DOHH2 (cell line): ENCODE results near the gene STATH.

Experiments
- H3F3A ChIP-seq: fragments of 200-600 bp; sonication (generic), shearing (Covaris generic); 2 replicates; pipeline ENCODE4 v1.6.0; 2016; ENCODE audit warnings: antibody characterized with exemption, mild to moderate bottlenecking; ENCODE audit not compliant: control insufficient read depth, insufficient read depth
- H3K27ac ChIP-seq: fragments of 200-600 bp; sonication (generic); 2 replicates; pipeline ENCODE4 v1.5.1; 2014; ENCODE audit warnings: low read depth, mild to moderate bottlenecking, low read length, moderate library complexity
- H3K27me3 ChIP-seq: fragments of 200-600 bp; sonication (generic); 2 replicates; pipeline ENCODE4 v1.6.1; 2014; ENCODE audit warnings: mild to moderate bottlenecking, low read length, mixed read lengths; ENCODE audit not compliant: control insufficient read depth
- H3K36me3 ChIP-seq: fragments of 200-600 bp; sonication (generic); 2 replicates; pipeline ENCODE4 v1.6.1; 2014; ENCODE audit warnings: mild to moderate bottlenecking, low read length, moderate library complexity, mixed read lengths; ENCODE audit not compliant: control insufficient read depth
- H3K4me1 ChIP-seq: fragments of 200-600 bp; sonication (generic); 2 replicates; pipeline ENCODE4 v1.6.1; 2014; ENCODE audit warnings: mild to moderate bottlenecking, low read length, mixed read lengths; ENCODE audit not compliant: control insufficient read depth
- H3K4me2 ChIP-seq: fragments of 200-600 bp; sonication (generic); 2 replicates; pipeline ENCODE4 v1.6.0; 2014; ENCODE audit warnings: mild to moderate bottlenecking, low read length, moderate library complexity
- H3K4me3 ChIP-seq: fragments of 200-600 bp; sonication (generic); 2 replicates; pipeline ENCODE4 v1.5.1; 2014; ENCODE audit warnings: mild to moderate bottlenecking, low read length, mixed read lengths
- H3K79me2 ChIP-seq: fragments of 200-600 bp; sonication (generic); 2 replicates; pipeline ENCODE4 v1.6.1; 2014; ENCODE audit warnings: mild to moderate bottlenecking, low read length, mixed read lengths; ENCODE audit not compliant: control insufficient read depth
- H3K9me2 ChIP-seq: fragments of 200-600 bp; sonication (generic); replicated peaks from 2 replicates; pipeline ENCODE4 v1.6.1; 2014; ENCODE audit warnings: mild to moderate bottlenecking, low read length, mixed read lengths; ENCODE audit not compliant: control insufficient read depth
- H3K9me3 ChIP-seq: fragments of 200-600 bp; sonication (generic); 2 replicates; pipeline ENCODE4 v1.6.1; 2014; ENCODE audit warnings: antibody characterized with exemption, low read length, mixed read lengths; ENCODE audit not compliant: control insufficient read depth, insufficient read depth
- H4K20me1 ChIP-seq: fragments of 200-600 bp; sonication (generic); 2 replicates; pipeline ENCODE4 v1.6.0; 2014; ENCODE audit warnings: low read depth, mild to moderate bottlenecking, antibody characterized with exemption, low read length, moderate library complexity; ENCODE audit not compliant: control insufficient read depth, insufficient read depth
- EZH2phosphoT487 ChIP-seq: fragments of 200-600 bp; sonication (generic); IDR thresholded peaks from 2 replicates; pipeline ENCODE4 v1.6.1; 2017; ENCODE audit warnings: borderline replicate concordance, mild to moderate bottlenecking, antibody characterized with exemption, low read length, moderate library complexity, mixed read lengths
- TF ChIP-seq, protein P1 (sequence below): fragments of 200-600 bp; sonication (generic); IDR thresholded peaks from one replicate; pipeline ENCODE4 v1.5.1; 2014; ENCODE audit warnings: antibody characterized with exemption, mild to moderate bottlenecking, low read depth, low read length; ENCODE audit not compliant: poor library complexity, severe bottlenecking

The STATH gene

DNA sequence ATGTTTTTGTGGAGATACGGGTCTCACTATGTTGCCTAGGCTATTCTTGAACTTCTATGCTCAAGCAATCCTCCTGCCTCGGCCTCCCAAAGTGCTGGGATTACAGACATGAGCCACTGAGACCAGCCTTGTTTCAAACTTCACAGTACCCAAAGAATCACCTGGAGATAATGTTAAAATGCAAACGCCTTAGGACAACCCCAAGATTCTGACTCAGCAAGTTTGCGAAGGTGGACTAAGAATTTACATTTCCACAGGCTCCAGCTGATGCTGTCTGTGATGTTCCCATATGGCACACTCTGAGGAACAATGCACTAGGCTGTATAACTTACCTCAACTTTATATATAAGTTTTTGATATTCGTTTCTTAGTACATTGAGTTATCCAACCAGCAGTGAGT, 984 bp upstream of the STATH start:
- no peaks in the 10 kb centered on the region for H3K9me3 ChIP-seq
- H3K79me2 ChIP-seq = no peaks in the 10 kb centered on the region
- no peak overlapping the region for H3K4me3 ChIP-seq
- no peaks in the 10 kb centered on the region for H3K36me3 ChIP-seq
- TF ChIP-seq, protein P1, sequence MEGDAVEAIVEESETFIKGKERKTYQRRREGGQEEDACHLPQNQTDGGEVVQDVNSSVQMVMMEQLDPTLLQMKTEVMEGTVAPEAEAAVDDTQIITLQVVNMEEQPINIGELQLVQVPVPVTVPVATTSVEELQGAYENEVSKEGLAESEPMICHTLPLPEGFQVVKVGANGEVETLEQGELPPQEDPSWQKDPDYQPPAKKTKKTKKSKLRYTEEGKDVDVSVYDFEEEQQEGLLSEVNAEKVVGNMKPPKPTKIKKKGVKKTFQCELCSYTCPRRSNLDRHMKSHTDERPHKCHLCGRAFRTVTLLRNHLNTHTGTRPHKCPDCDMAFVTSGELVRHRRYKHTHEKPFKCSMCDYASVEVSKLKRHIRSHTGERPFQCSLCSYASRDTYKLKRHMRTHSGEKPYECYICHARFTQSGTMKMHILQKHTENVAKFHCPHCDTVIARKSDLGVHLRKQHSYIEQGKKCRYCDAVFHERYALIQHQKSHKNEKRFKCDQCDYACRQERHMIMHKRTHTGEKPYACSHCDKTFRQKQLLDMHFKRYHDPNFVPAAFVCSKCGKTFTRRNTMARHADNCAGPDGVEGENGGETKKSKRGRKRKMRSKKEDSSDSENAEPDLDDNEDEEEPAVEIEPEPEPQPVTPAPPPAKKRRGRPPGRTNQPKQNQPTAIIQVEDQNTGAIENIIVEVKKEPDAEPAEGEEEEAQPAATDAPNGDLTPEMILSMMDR = no peak
- no peak for TF ChIP-seq EZH2phosphoT487
- no peaks in the 10 kb centered on the region for H3K27me3 ChIP-seq
- no peaks in the 10 kb centered on the region for H3K4me1 ChIP-seq
- no peaks in the 10 kb centered on the region for H3K9me2 ChIP-seq
- H4K20me1 ChIP-seq = no peaks in the 10 kb centered on the region
- H3K27ac ChIP-seq = no peak overlapping the region
- H3F3A ChIP-seq = no peaks in the 10 kb centered on the region
- H3K4me2 ChIP-seq = no peak overlapping the region

DNA sequence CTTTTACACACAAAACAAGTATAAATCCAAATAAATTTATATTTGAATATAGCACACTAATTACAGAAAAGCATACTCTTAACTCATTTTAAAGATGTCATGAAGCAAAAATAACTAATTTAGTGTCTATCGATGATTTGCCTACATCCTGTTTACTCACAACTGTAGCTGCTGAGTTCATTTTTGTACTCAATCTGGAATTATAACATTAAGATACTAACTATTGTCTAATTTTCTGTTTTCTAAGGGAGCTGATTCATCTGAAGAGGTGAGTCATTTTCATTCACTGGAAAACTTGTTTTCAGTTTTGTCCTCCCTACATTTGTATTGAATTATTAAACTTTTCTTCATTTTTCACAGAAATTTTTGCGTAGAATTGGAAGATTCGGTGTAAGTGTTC, 3.7 kb downstream of the STATH start:
- Histone ChIP-seq H3K27me3 (no peaks in the 10 kb centered on the region), H3K4me3 (no peak overlapping the region), H3F3A (no peaks in the 10 kb centered on the region; the same call in 1 of the 2 replicates), H3K9me3 (no peaks in the 10 kb centered on the region), H3K79me2 (no peaks in the 10 kb centered on the region), H3K9me2 (no peaks in the 10 kb centered on the region), H4K20me1 (no peaks in the 10 kb centered on the region), H3K36me3 (no peaks in the 10 kb centered on the region), H3K4me1 (no peaks in the 10 kb centered on the region), H3K27ac (no peak overlapping the region), H3K4me2 (no peak overlapping the region)
- TF ChIP-seq, protein P1 = no peak
- no peak for TF ChIP-seq EZH2phosphoT487

DNA sequence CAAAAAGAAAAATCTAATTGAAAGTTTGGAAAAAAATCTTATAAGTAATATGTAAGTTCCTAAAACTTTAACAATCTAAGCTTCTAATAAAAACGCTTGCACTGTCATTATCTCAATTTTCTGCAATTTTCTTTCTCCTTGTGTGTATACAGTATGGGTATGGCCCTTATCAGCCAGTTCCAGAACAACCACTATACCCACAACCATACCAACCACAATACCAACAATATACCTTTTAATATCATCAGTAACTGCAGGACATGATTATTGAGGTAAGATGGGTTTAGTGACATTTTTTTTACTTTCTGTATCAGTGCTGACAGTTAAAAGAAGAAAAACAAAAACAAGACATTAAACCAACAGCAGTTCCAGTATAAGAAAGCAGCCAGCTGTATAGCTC, 4.9 kb downstream of the STATH start:
- H3K79me2 ChIP-seq = no peaks in the 10 kb centered on the region
- H3K4me1 ChIP-seq = no peaks in the 10 kb centered on the region

More for the DNA sequence above, 4.9 kb downstream of the STATH start:
- TF ChIP-seq, protein P1 = no peak
- TF ChIP-seq EZH2phosphoT487 = no peak
- no peak overlapping the region for H3K4me3 ChIP-seq
- H3K27ac ChIP-seq = no peak overlapping the region
- no peaks in the 10 kb centered on the region for H4K20me1 ChIP-seq
- no peak overlapping the region for H3K4me2 ChIP-seq
- H3K27me3 ChIP-seq = no peaks in the 10 kb centered on the region
- no peaks in the 10 kb centered on the region for H3K36me3 ChIP-seq
- no peaks in the 10 kb centered on the region for H3K9me2 ChIP-seq
- peaks cover 3% of the 10 kb centered on the region; the same call in 1 of the 2 replicates for H3F3A ChIP-seq
- H3K9me3 ChIP-seq = no peaks in the 10 kb centered on the region
